SK-N-SH treated with all-trans-retinoic acid at 6 μM for 48 hours (cell line): ENCODE results near the gene GMEB2.

ENCODE experiments used
- ATAC-seq: fragments of 200-7000 bp; cut with Tn5 transposase; 3 replicates; pipeline ENCODE4 v1.9.1; 2020; ENCODE audit warnings: mild to moderate bottlenecking, moderate library complexity
- ARNTL ChIP-seq: fragments of 450-650 bp; formaldehyde crosslinking; IDR thresholded peaks from 2 replicates; pipeline ENCODE4 v1.5.0; 2020; ENCODE audit warnings: low read depth, mild to moderate bottlenecking, moderate library complexity, borderline replicate concordance
- BACH2 ChIP-seq: fragments of 250-450 bp; sonication (Bioruptor Pico); IDR thresholded peaks from 2 replicates; pipeline ENCODE4 v1.9.0; 2021; ENCODE audit warnings: mild to moderate bottlenecking, borderline replicate concordance
- CREB5 ChIP-seq: fragments of 250-450 bp; sonication (Bioruptor Pico); IDR thresholded peaks from 2 replicates; pipeline ENCODE4 v1.5.1; 2020; ENCODE audit warnings: low read depth, mild to moderate bottlenecking, moderate library complexity
- CSDC2 ChIP-seq: fragments of 250-450 bp; sonication (Bioruptor Pico); IDR thresholded peaks from 2 replicates; pipeline ENCODE4 v1.5.0; 2020; ENCODE audit warnings: mild to moderate bottlenecking, moderate library complexity
- CSRNP3 ChIP-seq: fragments of 250-450 bp; sonication (Bioruptor Pico); IDR thresholded peaks from 2 replicates; pipeline ENCODE4 v1.5.1; 2021; ENCODE audit warnings: mild to moderate bottlenecking, moderate library complexity
- ESRRG ChIP-seq: fragments of 250-450 bp; sonication (Bioruptor Pico); IDR thresholded peaks from 2 replicates; pipeline ENCODE4 v1.6.1; 2021; ENCODE audit warnings: mild to moderate bottlenecking
- GLIS3 ChIP-seq: fragments of 250-450 bp; sonication (Bioruptor Pico); IDR thresholded peaks from 2 replicates; pipeline ENCODE4 v1.5.0; 2020; ENCODE audit warnings: mild to moderate bottlenecking, moderate library complexity
- ISL1 ChIP-seq: fragments of 250-450 bp; sonication (Bioruptor Pico); IDR thresholded peaks from 2 replicates; pipeline ENCODE4 v2.1.2; 2022; ENCODE audit warnings: mild to moderate bottlenecking, moderate library complexity
- OSR1 ChIP-seq: fragments of 250-450 bp; sonication (Bioruptor Pico); IDR thresholded peaks from 2 replicates; pipeline ENCODE4 v1.8.0; 2022; ENCODE audit warnings: moderate library complexity, mild to moderate bottlenecking, inconsistent platforms
- PATZ1 ChIP-seq: fragments of 250-450 bp; sonication (Bioruptor Pico); IDR thresholded peaks from 2 replicates; pipeline ENCODE4 v1.8.0; 2020; ENCODE audit warnings: mild to moderate bottlenecking, moderate library complexity, borderline replicate concordance
- POU6F1 ChIP-seq: fragments of 250-450 bp; sonication (Bioruptor Pico); IDR thresholded peaks from 2 replicates; pipeline ENCODE4 v1.8.0; 2021; ENCODE audit warnings: low read depth, mild to moderate bottlenecking, moderate library complexity, borderline replicate concordance
- RARB ChIP-seq: fragments of 250-450 bp; sonication (Bioruptor Pico); IDR thresholded peaks from 2 replicates; pipeline ENCODE4 v1.8.0; 2021; ENCODE audit warnings: mild to moderate bottlenecking, moderate library complexity
- TCF4 ChIP-seq: fragments of 250-450 bp; sonication (Bioruptor Pico); IDR thresholded peaks from 2 replicates; pipeline ENCODE4 v1.8.0; 2021; ENCODE audit warnings: mild to moderate bottlenecking, moderate library complexity, borderline replicate concordance
- TOX ChIP-seq: fragments of 250-450 bp; sonication (Bioruptor Pico); IDR thresholded peaks from 2 replicates; pipeline ENCODE4 v1.8.0; 2021; ENCODE audit warnings: mild to moderate bottlenecking, moderate library complexity, borderline replicate concordance
- TSHZ2 ChIP-seq: fragments of 250-450 bp; sonication (Bioruptor Pico); IDR thresholded peaks from 2 replicates; pipeline ENCODE4 v1.5.0; 2020; ENCODE audit warnings: mild to moderate bottlenecking, moderate library complexity
- ZC3H10 ChIP-seq: fragments of 250-450 bp; sonication (Bioruptor Pico); IDR thresholded peaks from 2 replicates; pipeline ENCODE4 v1.5.1; 2021; ENCODE audit warnings: mild to moderate bottlenecking, moderate library complexity
- ZFP30 ChIP-seq: fragments of 450-650 bp; formaldehyde crosslinking; IDR thresholded peaks from 2 replicates; pipeline ENCODE4 v1.5.0; 2022; ENCODE audit warnings: mild to moderate bottlenecking, moderate library complexity
- ZNF565 ChIP-seq: fragments of 450-650 bp; formaldehyde crosslinking; conservative IDR thresholded peaks from 2 replicates; pipeline ENCODE4 v1.5.0; 2020; ENCODE audit warnings: low read depth, mild to moderate bottlenecking, moderate library complexity
- ZNF8 ChIP-seq: fragments of 450-650 bp; formaldehyde crosslinking; IDR thresholded peaks from 2 replicates; pipeline ENCODE4 v1.5.0; 2020; ENCODE audit warnings: mild to moderate bottlenecking, moderate library complexity

The GMEB2 gene

GRCh38 chr20:63620991-63621390 is 5.9 kb downstream of the GMEB2 start:
- no peak for TF ChIP-seq ZC3H10 (CRISPR knock-in tag)
- TF ChIP-seq RARB (CRISPR knock-in tag) = no peak
- ATAC-seq = no peak

- TF ChIP-seq ISL1 (no peak), ZFP30 (CRISPR knock-in tag) (no peak), RARB (CRISPR knock-in tag) (no peak), ESRRG (no peak), CSDC2 (CRISPR knock-in tag) (no peak), PATZ1 (no peak), TSHZ2 (no peak), GLIS3 (no peak), CSRNP3 (CRISPR knock-in tag) (no peak), POU6F1 (CRISPR knock-in tag) (no peak), ZNF8 (CRISPR knock-in tag) (no peak), TCF4 (CRISPR knock-in tag) (no peak), TOX (CRISPR knock-in tag) (no peak), OSR1 (CRISPR knock-in tag) (no peak), CREB5 (CRISPR knock-in tag) (no peak), ZNF565 (CRISPR knock-in tag) (no peak)
- no peak for ATAC-seq
Measured at GRCh38 chr20:63619505-63619904, 7.4 kb downstream of the GMEB2 start.

- no peak for ATAC-seq
- TF ChIP-seq TCF4 (CRISPR knock-in tag) = no peak
Measured at GRCh38 chr20:63619086-63619485, 7.8 kb downstream of the GMEB2 start.

GRCh38 chr20:63618291-63618980 is 8.5 kb downstream of the GMEB2 start:
- TF ChIP-seq RARB (CRISPR knock-in tag) (no peak), PATZ1 (no peak), ARNTL (no peak), ESRRG (no peak), TOX (CRISPR knock-in tag) (no peak), BACH2 (CRISPR knock-in tag) (no peak), ISL1 (no peak), CREB5 (CRISPR knock-in tag) (no peak), GLIS3 (no peak)
- ATAC-seq = no peak
